Measurements from ENCODE around the gene COL5A1. TPM values are rescaled to one million over a fixed set of nuclear protein-coding genes. Genes with fewer than 3 reads are reported as not detected.

The COL5A1 gene
- total RNA-seq, 6 experiments from 2014 or later: 196 to 308 (median 225) TPM

- H3K27ac Mint-ChIP-seq: peak overlapping the region; percentile 91
- H3K27me3 Mint-ChIP-seq (ENCODE audit: insufficient read depth): peaks cover 20% of the 10 kb centered on the region
- no peaks in the 10 kb centered on the region for H3K9me3 Mint-ChIP-seq
- TF ChIP-seq, protein P1, sequence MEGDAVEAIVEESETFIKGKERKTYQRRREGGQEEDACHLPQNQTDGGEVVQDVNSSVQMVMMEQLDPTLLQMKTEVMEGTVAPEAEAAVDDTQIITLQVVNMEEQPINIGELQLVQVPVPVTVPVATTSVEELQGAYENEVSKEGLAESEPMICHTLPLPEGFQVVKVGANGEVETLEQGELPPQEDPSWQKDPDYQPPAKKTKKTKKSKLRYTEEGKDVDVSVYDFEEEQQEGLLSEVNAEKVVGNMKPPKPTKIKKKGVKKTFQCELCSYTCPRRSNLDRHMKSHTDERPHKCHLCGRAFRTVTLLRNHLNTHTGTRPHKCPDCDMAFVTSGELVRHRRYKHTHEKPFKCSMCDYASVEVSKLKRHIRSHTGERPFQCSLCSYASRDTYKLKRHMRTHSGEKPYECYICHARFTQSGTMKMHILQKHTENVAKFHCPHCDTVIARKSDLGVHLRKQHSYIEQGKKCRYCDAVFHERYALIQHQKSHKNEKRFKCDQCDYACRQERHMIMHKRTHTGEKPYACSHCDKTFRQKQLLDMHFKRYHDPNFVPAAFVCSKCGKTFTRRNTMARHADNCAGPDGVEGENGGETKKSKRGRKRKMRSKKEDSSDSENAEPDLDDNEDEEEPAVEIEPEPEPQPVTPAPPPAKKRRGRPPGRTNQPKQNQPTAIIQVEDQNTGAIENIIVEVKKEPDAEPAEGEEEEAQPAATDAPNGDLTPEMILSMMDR (IDR thresholded peaks at IDR 0.05): no peak
- H3K4me3 Mint-ChIP-seq: peak overlapping the region; percentile 92
- peaks cover 68% of the 10 kb centered on the region for H3K4me1 Mint-ChIP-seq (ENCODE audit: low read depth)
- peak; percentile 99 for DNase-seq
- peaks cover 51% of the 10 kb centered on the region for H3K36me3 Mint-ChIP-seq (ENCODE audit: low read depth)
Measured at GRCh38 chr9:134644725-134645606, 3.4 kb downstream of the COL5A1 start.

- H3K4me1 Mint-ChIP-seq (ENCODE audit: low read depth): peaks cover 64% of the 10 kb centered on the region
- H3K27ac Mint-ChIP-seq: peak overlapping the region; percentile 91
- H3K27me3 Mint-ChIP-seq (ENCODE audit: insufficient read depth): peaks cover 20% of the 10 kb centered on the region
- peak overlapping the region; percentile 92 for H3K4me3 Mint-ChIP-seq
- TF ChIP-seq, protein P1 (IDR thresholded peaks at IDR 0.05): no peak
- H3K36me3 Mint-ChIP-seq (ENCODE audit: low read depth): peaks cover 56% of the 10 kb centered on the region
- no peak for DNase-seq
- no peaks in the 10 kb centered on the region for H3K9me3 Mint-ChIP-seq
Measured at GRCh38 chr9:134645607-134646365, 4.2 kb downstream of the COL5A1 start.

- no peaks in the 10 kb centered on the region for H3K9me3 Mint-ChIP-seq
Measured at GRCh38 chr9:134647359-134648080, 5.9 kb downstream of the COL5A1 start.

GRCh38 chr9:134648701-134649530 is 7.3 kb downstream of the COL5A1 start:
- H3K4me3 Mint-ChIP-seq: peak overlapping the region; percentile 79

More at GRCh38 chr9:134647359-134648080, 5.9 kb downstream of the COL5A1 start:
- peaks cover 26% of the 10 kb centered on the region for H3K27me3 Mint-ChIP-seq (ENCODE audit: insufficient read depth)
- peak overlapping the region; percentile 92 for H3K4me3 Mint-ChIP-seq
- peak overlapping the region; percentile 68 for H3K27ac Mint-ChIP-seq
- peaks cover 61% of the 10 kb centered on the region for H3K36me3 Mint-ChIP-seq (ENCODE audit: low read depth)
- H3K4me1 Mint-ChIP-seq (ENCODE audit: low read depth): peaks cover 68% of the 10 kb centered on the region
- TF ChIP-seq, protein P1 (IDR thresholded peaks at IDR 0.05): no peak
- DNase-seq: no peak

More at GRCh38 chr9:134648701-134649530, 7.3 kb downstream of the COL5A1 start:
- Mint-ChIP-seq H3K9me3 (no peaks in the 10 kb centered on the region), H3K4me1 (ENCODE audit: low read depth) (peaks cover 72% of the 10 kb centered on the region), H3K27ac (peak overlapping the region; percentile 68), H3K27me3 (ENCODE audit: insufficient read depth) (peaks cover 23% of the 10 kb centered on the region), H3K36me3 (ENCODE audit: low read depth) (peaks cover 47% of the 10 kb centered on the region)
- TF ChIP-seq, protein P1 (IDR thresholded peaks at IDR 0.05): no peak; the same call in 1 of the 2 replicates
- DNase-seq: peak; percentile 83
